ENCODE results near the gene ADCK2.
A peak's percentile ranks its signal among the peaks of the same experiment; 100 is the strongest.
"Not testable (repeated sequence)": the region's sequence is repeated elsewhere in the genome, so short reads cannot be mapped to it uniquely, and the experiment has no call there.

The ADCK2 gene

GRCh38 chr7:140649556-140650205 is 23.1 kb upstream of the ADCK2 start:
- no peak for DNase-seq

DNA sequence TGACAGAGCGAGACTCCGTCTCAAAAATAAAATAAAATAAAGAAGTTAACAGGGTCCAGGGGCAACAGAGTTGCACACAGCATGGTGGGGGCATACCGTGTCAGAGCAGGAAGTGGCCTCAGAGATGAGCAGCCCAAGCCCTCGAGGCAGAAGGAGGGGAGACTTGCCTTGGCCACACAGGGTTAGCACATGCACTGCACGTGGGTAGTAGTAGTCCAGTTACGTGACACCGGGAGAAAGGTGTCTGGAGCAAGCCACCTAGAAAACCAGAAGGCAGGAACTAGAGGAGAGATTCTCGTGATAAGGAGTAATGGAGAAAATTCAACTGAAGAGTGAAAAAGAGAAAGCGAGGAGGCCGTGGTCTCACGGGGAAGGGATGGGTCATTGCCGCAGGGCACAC is 22.4 kb upstream of the ADCK2 start:
- no peak for DNase-seq

DNA sequence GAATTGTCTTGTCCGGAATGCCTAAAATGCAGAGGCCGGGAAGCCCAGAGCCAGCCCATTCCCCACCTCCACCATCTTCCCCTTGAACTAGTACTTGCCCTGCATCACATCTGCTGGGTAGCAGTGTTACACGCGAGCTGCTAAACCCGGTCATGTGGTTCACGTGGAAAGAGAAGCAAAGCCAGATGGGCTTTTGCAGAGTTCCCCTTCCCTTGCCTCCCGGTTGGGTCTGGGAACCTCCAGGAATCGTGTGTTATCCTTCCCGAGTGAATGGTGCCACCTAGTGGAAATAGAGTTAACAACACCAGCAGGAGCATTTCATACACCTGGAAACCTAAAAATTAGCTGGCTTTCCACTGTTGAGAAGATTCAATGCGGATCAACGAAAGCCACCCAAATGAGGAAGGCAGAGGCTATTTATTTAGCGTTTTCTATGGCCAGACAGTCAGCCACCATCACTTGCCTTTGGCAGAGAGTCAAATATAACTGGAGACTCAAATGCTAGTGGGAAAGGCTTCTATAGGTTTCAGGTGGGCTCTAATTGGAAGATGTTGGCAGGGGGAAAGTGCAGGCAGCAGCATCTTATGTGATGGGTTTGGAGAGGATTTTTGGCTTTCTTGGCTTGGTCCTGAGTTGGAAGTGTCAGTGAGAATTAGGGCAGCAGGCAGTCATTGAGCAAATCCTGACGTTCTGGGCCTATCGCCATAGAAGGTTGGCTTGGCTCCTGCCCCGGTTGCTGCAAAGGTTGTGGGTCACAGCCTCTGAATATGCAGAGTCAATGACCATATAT is 19.2 kb upstream of the ADCK2 start:
- DNase-seq = no peak

GRCh38 chr7:140654109-140654387 is 18.7 kb upstream of the ADCK2 start:
- no peak for DNase-seq

GRCh38 chr7:140654661-140655060 is 18.1 kb upstream of the ADCK2 start:
- no peak for DNase-seq

DNA sequence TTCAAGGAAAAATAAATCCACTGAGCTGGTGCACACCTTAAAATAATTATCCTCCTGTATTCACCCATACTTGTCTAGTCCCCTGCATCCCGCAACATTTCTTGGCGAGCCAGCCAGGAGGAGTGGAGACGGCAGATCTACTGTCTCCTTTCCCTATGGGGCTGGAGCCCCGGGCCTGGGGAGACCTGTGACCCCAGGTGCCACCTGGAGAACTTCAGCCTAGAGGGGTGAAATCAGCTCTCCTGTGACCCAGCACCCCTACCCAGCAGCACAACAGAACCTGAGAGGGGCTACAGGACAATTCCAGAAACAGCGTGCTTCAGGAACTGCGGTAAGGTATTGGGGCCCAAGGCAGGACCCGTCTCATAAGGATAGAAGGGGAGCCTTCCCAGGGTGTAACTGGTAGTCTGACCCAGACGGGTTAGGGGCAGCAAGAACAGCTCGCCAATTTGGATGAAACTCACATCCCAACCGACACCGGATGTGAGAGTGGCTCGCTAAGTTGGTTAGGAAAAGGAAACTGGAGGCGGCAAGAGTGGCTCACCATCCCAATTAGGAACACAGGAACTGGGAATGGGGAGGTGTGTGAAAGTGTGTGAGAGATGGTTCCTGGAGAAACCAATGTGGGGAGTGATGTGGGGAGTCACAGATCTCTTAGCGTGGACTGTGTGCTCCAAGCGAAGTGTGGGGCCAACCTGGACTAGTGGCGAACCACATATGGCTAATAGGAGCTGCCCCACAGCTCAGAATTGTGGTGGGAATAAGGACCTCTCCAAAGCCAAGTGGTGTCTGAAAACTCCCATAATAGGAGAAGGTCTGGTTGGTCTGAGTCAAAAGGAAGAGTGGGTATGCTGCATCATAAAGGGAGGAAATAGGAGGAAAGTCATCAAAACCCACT is 17.0 kb upstream of the ADCK2 start:
- no peak for DNase-seq

GRCh38 chr7:140656548-140657515 is 15.9 kb upstream of the ADCK2 start:
- DNase-seq = peak; percentile 20

GRCh38 chr7:140657891-140658290 is 14.9 kb upstream of the ADCK2 start:
- no peak for DNase-seq

- no peak for DNase-seq
Measured at GRCh38 chr7:140659856-140660255, 12.9 kb upstream of the ADCK2 start.

DNA sequence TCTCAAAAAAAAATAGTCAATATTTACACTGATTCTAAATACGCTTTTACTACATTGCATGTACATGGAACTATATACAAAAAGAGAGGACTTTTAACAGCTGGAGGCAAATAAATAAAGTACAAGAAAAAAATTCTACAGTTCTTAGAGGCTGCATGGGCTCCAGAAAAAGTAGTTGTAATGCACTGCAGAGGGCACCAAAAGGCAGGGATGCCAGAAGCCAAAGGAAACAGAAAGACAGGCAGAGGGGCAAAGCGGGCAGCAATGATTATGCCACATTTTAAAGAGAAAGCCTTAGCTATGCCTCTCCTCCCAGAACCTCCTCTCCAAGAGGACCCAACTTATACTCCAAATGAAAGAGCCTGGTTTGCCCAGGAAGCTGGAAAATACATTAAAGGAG is 11.6 kb upstream of the ADCK2 start:
- no peak for DNase-seq

DNA sequence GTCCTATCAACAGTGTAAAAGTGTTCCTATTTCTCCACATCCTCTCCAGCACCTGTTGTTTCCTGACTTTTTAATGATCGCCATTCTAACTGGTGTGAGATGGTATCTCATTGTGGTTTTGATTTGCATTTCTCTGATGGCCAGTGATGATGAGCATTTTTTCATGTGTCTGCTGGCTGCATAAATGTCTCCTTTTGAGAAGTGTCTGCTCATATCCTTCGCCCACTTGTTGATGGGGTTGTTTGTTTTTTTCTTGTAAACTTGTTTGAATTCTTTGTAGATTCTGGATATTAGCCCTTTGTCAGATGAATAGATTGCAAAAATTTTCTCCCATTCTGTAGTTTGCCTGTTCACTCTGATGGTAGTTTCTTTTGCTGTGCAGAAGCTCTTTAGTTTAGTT is 9.8 kb upstream of the ADCK2 start:
- DNase-seq = not testable (repeated sequence)

GRCh38 chr7:140667476-140667875 is 5.3 kb upstream of the ADCK2 start:
- no peak for DNase-seq

GRCh38 chr7:140668641-140669040 is 4.1 kb upstream of the ADCK2 start:
- DNase-seq = no peak

DNA sequence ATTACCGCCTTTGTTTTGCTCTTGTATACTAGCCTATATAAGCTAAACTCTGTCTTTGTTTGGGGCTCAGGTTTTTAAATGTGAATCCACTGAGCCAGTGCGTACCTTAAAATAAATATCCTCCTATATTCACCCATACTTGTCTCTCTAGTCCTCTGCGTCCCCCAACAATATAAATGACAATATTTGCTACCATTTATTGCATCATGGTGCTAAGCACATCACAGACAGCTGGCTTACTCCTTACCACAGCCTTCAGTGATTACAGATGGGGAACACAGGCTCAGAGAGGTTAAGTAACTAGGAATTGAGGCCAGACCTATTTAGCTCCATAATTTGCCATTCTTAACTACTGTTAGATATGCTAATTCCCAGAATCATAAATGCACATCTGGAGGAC is 3.4 kb upstream of the ADCK2 start:
- DNase-seq = no peak

- not testable (repeated sequence) for DNase-seq
Measured at GRCh38 chr7:140669862-140670261, 2.9 kb upstream of the ADCK2 start.

- DNase-seq = no peak
Measured at GRCh38 chr7:140670343-140670935, 2.3 kb upstream of the ADCK2 start.

DNA sequence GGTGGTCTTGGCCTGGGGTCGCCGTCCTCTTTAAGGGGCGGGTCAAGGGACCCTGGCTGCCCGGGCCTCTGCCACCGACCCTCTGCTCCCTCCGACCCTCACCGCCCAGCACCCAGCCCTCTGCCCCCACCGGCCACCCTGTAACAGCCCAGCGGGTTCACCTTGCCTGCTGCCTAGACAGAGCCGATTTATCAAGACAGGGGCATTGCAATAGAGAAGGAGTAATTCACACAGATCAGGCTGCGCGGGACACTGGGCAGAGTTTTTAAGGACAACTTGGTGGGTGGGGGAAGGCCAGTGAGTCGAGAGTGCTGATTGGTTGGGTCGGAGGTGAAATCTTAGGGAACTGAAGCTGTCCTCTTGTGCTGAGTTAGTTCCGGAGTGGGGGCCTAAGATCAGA is 779 bp upstream of the ADCK2 start:
- no peak for DNase-seq

DNA sequence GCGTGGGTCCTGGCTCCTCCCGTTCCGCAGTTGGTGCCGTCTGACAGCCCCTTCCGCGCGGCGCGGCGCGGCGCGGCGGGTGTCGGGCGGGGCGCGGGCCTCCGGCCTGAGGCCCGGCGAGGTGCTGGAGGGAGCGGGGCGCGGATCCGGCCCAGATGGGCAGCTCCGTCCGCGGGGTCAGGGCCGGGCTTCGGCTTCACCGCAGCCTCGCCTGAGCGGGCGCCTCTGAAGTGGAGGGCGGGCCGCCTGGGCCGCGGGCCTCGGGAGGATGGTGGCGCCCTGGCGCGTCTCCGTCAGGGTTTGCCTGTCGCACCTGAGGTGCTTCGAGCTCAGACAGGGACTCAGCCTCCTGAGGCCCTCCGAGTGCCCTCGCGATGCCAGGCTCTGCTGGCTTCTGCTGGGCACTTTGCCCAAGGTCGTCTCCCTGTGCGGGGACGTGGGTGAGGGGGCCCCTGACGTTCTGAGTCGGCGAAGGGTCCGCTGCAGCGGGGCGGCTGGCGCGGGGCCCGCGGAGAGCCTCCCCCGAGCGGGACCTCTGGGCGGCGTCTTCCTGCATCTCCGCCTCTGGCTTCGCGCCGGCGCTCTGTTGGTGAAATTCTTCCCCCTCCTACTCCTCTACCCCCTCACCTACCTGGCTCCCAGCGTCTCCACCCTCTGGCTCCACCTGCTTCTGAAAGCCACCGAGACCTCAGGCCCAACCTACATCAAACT is 473 bp downstream of the ADCK2 start:
- DNase-seq = no peak

DNA sequence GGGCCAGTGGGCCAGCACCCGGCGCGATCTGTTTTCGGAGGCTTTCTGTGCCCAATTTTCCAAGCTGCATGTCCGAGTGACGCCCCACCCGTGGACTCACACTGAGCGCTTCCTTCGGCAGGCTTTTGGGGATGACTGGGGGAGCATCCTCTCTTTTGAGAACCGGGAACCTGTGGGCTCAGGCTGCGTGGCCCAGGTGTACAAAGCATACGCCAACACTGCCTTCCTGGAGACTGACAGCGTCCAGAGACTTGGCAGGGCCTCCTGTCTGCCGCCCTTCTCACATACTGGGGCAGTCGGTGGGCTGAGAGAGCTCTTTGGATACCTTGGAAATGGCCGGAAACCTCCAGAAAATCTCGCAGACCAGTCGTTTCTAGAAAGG is 1.0 kb downstream of the ADCK2 start:
- no peak for DNase-seq

- no peak for DNase-seq
Measured at GRCh38 chr7:140674356-140674800, 1.6 kb downstream of the ADCK2 start.

DNA sequence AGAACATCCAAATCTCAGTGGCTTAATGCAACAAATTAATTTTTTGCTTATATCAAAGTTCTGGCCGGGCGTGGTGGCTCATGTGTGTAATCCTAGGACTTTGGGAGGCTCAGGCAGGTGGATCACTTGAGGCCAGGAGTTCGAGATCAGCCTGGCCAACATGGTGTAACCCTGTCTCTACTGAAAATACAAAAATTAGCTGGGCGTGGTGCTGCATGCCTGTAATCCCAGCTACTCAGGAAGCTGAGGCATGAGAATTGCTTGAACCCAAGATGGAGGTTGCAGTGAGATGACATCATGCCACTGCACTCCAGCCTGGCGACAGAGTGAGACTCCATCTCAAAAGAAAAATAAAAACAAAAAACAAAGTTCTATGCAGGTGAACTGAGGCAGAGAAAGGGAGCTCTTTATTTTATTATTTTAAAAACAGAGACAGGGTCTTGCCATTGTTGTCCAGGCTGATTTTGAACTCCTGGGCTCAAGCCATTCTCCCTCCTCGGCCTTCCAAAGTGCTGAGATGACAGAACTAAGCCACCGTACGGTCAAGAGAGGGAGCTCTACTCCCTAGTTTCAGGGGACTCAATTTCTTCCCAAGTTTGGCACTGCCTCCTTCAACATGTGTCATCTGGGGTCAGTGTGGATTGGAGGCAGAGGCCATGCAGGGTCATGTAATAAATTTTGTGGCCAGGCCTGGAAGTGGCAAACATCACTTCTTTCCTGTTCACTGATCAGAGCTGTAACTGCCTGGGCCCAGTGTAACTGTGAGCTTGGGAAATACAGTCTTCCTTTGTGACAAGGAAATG is 2.4 kb downstream of the ADCK2 start:
- peak; percentile 11 for DNase-seq

All from NK-92 treated with Interleukin-12 subunit alpha and Interleukin-12 subunit beta, amount 100 ng/mL, for 24 hours (cell line).